HT-29 (cell line): Measurements from ENCODE around the gene EFCAB6. TPM values are rescaled to one million over a fixed set of nuclear protein-coding genes. Genes with fewer than 3 reads are reported as not detected.

Experiments
- DNase-seq: peaks from one replicate; pipeline ENCODE4 v3.0.0-alpha.2; 2015; ENCODE audit warnings: low spot score
- total RNA-seq: library from RNA; depleted of rRNA; stranded (reverse); fragments of >200 nt; shearing (Covaris generic); gene quantifications from 2 replicates; pipeline ENCODE4 v1.2.3, GENCODE V29; 2014

Gene EFCAB6
- total RNA-seq, 1 experiment from 2014 or later, result 0.08 TPM

DNA sequence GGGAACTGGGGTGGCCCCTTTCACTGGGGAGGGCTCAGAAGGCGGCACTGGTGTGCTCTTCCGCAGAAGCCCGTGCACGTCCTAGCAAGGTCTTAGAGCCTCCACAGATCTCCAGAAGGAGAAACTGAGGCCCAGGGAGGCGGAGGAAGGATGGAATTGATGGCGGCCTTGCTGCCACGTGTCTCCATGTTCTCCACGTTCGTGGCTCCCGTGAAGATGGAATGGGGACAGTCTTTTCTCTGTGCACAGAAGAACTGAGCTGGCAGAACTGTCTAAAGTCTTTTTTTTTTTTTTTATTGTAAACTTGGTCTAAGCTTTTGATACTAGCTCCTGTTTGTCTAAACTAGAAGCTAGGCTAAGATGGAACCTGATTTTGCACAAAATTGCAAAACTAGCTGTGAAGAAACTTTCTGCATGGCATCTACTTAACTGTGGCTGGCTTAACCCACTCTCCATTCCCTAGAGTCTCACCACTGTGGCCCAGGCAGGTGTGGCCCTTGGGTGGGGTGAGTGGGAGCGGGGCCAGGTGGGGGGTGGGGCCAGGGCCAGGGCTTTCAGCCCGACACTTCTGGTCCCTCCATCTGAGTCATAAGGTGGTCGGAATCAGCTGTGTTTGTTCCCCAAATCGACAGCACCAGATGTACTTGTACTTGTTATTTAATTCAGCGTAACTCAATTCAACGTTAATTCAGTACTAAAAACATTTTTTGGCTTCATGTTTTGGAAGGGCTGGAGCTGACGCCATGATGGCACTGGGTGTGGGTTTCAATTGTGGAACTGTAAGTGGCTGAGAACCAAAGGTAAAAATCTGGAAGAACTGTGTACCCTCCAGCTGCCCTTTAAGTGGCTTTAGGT is 279.6 kb downstream of the EFCAB6 start:
- DNase-seq, result no peak

DNA sequence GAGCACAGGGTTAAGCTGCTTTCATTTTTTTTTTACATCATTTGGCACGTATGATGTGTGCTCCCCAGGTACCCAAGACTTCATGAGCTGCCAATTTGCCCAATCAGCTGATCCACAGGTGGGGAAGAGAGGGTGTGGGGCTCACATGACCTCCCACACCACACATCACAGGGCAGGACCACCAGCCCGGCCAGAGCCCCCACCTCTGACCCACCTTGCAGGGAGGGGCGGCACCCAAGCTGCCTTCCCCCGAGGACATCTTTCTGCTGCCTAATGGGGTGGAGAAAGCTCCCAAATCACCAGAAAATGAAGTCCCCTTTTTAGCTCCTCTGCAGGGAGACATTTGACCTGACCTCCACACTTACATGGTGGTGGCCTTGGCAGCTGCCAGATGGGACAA is 280.5 kb downstream of the EFCAB6 start:
- DNase-seq, result no peak

DNA sequence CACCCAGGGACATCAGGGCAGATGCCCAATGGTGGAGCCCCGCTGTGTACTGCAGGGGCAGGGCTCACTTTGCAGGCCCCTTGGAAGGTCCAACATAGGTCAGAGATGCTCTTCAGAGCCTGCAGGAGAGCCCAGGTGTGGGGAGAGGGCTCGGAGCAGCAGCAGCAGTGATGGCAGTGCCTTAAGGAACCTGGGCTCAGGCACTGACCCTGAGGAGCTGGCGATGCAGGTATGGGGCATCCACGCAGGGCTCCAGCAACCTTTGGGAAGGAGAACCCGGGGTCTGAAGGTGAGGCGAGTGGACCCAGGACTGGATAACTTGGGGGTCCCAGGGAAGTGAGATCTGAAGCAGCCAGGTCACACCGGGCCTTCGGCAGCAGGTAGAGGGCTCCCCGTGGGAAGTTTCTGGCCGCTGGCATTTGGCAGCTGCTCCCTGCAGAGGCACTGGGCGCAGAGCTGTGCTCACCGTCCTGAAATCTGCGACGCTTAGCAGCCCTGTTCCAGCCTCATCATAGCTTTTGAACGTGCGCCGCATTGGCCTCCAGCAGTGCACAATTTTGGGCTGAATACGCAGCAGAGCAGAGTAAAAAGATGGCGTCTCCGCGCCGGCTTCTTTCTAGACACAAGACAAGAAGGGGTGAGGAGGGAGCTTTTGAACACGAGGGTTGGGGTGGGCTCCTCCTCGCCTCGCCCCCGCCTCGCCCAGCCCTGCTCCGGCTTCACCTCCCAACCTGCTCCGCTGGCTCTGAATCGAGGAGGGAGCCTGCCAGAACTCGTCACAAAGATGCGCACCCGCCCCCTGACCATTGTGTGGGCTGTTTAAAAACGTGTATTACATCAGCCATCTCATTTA is 281.5 kb downstream of the EFCAB6 start:
- no peak for DNase-seq

DNA sequence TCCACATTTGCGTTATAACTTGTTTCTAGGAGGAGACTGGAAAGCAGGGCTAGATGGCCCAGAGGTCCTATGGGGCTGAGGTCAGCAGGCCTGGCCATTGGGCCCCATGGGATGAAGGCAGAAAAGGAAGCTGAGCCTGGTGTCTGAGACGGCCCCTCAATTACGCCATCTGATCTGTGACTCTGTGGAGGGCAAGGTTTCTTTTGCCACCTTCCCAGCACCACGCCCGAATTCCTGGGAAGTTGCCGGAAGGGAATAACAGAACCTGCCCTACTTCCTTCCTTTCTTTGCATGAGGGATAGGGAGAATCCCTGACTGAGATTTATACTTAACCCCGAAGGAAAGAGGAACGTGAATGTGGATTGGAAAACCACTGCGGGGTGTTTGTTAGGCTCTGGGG is 282.2 kb downstream of the EFCAB6 start:
- DNase-seq, result no peak

DNA sequence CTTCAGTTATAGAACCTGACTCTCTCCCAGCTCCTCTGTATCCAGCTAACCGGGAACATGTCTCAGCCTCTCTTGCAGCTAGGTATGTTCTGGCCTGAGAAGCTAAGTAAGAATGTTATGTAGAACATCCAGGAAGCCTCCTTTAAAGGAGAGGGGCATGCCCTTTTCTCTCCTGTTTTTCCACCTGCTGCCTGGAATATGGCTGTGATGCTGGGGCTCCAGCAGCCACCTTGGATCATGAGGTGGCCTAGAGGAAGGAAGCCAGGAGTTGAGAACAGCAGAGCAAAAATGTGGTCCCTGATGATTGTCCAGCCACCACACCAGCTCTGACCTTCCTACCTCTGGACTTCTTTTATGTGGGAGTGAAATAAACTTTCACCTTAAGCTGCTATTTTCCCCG is 282.6 kb downstream of the EFCAB6 start:
- no peak for DNase-seq

DNA sequence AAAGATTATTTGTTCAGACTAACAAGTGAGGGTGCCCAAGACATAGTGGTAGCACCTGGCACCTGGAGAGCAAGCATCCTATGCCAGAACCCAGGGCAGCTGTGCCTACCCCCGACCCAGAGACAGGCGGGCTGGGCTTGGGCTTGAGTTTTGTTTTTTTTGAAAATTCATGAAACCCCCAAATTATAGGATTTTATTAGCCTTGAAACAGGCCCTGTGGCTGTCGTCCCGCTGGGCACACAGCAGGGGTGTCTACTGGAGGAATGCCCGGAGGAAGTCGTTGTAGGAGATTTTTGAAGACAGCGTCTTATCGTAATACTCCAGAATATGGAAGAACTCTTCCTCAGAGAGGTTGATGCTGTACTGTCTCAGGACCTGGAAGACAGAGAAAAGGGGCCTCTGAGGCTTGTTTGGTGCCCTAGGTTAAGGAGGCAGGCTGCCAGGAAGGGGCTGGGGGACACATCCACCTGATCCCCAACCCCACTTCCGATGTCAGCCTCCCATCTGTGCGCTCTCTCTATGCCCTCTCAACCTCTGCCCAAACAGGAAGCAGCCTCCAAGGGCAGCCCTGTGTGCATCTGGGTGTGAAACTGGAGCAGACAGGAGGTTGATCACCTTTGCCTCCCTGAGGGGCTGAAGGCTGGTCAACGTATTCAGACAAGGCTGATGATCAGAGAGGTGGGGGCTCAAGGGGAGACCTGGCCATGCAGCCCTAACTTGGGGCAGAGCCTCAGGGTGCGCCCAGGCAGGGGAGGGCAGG is 283.3 kb downstream of the EFCAB6 start:
- no peak for DNase-seq

DNA sequence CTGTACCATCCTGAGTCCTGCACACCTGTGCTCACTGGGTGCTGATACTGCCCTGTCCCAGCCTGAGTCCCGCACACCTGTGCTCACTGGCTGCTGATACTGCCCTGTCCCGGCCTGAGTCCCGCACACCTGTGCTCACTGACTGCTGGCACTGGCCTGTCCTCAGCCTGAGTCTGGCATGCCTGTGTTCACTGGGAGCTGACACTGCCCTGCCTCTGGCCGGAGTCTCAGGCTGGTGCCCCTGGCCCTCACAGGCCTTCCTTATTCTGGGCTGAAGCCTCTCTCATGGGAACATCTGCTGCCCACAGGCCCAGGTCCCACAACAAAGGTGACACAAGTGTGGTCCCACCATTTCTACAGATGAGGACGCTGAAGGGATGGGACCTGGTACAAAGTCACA is 285.2 kb downstream of the EFCAB6 start:
- DNase-seq, result no peak

DNA sequence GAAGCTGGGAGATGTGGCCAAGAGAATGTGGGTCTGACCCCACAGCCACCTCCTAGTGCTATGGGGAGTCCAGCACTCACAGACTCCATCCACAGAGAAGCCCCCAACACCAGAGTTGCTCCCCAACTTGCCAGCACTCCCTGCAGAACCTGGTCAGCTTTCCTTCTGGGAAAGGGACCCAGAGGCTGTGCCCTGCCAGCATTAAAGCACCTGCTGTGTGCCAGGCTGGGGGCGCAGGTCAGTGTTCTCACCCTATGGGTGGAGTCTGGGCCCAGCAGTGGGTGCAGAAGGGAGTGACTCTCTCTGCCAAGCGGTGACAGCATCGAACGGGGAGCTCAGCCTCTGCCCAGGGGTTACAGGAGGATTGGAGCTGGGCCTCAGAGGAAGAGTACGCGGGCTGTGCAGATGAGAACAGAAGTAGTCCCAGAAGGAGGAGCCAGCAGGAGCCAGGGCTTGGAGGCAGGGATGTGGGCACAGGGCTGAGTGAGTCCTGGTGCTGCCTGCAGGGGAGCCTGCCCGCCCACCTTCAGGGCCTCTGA is 285.9 kb downstream of the EFCAB6 start:
- no peak for DNase-seq

DNA sequence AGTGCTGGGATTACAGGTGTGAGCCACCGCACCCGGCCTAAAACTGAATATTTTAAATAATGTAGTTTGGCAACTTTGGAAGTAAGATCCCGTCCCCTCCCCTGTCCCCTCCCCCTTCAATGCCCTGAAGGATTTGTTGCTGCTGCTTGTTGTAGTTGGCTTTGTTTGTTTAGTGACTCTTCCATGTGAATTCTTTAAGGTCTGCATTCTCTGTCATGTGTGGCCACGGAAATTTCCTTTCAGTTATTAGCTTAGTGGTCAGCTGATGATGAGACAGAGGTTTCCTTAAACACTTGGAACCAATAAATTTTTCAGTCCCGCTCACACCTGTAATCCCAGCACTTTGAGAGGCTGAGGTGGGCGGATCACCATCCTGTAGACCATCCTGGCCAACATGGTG is 290.4 kb downstream of the EFCAB6 start:
- no peak for DNase-seq

DNA sequence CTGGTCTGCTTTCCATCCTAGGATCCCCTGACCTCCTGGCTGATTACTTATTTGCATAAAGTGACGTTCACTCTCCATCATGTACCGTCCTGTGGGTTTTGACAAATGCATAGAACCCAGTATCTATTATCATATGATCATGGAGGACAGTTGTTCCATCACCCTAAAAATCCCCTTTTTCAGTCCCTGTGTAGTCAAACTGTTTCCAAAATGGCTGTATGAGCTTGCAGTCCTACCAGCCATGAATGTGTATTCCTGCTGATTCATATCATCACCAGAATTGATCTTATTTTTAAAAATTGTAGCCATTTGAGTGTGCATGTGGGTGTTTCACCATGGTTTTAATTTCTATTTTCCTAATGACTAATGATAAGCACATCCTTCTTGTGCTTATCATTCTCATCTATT is 291.5 kb downstream of the EFCAB6 start:
- no peak for DNase-seq

DNA sequence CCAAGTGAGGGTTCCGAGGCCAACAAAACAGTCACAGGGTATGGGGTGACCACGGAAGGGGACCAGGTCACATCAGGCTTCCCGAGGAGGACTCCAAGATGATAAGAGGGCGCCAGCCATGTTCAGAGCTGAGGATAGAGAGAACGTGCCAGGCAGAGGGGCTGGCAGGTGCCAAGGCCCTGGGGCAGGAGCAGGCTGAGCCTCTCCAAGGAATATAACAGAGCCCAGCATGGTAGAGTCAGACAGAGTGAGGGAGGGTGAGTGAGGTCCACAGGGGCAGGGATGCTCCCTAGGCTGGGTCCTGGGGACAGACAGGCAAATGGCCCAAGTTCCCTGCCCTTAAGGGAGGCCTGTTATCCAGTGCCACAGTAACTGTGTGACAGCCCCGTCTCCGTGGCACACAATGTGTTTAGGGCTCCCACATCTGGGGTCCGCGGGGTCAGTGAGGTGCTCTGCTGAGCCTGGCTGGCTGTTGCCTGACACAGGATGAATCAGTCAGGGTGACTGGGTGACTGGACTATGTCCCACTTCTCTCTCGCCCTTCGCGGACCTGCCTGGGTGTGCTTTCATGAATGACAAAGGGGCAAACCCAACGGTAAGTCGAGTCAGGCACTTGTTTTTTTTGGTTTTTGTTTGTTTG is 295.0 kb downstream of the EFCAB6 start:
- no peak for DNase-seq

DNA sequence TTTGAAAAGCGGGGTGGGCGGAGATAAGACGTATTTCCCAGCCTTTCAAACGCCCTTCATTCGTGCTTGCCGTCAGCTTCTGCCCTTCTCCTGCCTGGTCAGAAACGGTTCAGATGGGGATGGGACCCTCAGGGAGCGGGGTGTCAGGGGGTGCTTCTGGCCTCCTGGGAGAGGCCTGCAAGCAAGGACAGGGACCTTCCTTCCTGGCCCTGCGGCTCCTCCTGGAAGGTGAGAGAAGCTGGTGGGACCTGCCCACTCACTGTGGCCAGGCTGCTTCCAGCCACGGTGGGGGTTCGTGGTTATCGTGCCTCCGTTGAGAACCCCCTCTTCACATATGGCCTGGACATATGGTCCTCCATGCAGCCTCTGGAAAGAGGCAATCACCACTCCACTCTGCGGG is 295.7 kb downstream of the EFCAB6 start:
- no peak for DNase-seq

DNA sequence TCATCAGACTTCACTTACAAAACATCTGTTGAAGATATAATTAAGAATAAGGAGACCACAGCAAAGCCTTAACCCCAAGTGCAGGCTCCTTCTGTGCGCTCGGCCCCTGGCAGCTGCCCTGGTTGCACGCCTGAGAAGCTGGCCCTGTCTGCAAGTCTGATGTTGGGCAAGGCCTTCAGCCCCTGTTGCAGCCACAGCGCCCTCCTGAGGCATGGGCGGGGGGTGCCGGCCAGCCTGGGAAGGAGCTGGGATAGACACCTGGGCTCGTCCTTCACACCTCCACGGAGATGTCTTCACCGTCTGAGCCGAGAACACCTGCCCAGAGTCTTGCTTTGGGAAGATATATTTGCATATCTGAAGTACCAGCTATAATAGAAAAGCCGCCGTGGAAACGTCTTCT is 296.2 kb downstream of the EFCAB6 start:
- DNase-seq, result no peak

DNA sequence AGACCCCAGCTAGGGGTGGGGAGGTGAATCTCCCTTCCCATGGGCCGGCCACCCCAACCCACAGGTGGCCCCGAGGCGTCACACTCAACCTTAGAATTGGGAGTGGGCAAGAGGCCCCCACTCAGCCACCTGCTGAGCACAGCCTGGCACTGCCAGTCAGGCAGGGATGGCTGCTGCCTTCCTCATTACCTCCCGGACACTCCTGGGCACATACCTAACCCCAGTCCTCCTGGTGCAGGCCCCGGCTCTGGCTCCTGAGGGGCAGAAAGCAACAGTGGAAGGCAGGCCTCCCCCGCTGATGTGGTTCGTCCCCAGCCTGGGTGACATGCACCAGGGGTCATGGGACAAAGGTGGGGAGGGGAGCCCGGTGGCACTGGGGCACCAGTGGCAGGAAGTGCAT is 296.7 kb downstream of the EFCAB6 start:
- no peak for DNase-seq

DNA sequence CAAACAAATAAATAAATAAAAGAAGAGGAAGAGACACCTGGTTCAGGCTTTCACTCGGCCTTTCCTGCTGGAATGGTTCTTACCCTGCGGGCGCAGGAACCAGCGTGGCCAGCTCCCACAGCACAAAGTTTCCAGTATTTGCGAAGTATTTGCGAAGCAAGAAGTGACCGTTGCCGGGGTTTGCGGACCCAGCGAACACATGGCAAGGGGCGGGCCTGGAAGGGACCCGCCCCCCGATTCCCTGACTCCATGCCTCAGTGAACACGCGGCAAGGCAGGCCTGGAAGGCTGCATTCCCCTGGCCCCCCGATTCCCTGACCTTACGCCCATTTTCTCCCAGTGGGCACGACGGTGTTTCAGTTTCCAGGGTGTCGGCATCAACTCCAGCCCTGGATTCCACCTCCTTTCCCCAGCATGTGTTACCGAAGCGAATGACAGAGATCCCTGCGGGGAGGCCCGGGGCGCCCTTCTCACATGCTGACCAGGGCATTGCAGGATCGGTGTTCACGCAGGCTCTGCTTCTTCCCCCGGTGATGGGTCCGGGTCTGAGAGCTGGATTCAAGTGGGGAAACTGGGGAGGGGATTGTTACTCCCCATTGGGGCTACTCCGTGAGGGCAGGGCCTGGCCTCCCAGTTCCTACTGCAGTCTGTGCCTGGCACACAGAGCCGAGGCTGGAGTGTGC is 297.5 kb downstream of the EFCAB6 start:
- DNase-seq, result no peak

DNA sequence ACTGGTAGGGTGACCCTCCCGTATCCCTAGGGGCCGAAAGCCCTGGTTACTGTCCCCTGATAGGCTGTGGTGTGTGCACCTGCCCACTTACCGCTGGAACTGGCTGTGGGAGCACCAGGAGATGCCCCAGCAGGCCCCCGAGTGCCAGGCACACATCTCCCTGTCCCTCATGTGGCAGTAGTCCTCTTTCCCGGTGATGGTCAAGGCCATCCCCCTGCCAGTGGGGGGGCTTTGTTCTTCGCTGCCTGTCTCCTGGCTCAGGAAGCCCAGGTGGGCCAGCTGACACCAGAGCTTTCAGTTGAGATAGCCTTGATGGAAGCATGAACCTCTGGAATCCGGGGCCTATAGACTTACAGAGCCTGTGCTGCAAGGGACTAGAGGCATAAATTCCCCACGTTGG is 299.8 kb downstream of the EFCAB6 start:
- DNase-seq, result no peak

DNA sequence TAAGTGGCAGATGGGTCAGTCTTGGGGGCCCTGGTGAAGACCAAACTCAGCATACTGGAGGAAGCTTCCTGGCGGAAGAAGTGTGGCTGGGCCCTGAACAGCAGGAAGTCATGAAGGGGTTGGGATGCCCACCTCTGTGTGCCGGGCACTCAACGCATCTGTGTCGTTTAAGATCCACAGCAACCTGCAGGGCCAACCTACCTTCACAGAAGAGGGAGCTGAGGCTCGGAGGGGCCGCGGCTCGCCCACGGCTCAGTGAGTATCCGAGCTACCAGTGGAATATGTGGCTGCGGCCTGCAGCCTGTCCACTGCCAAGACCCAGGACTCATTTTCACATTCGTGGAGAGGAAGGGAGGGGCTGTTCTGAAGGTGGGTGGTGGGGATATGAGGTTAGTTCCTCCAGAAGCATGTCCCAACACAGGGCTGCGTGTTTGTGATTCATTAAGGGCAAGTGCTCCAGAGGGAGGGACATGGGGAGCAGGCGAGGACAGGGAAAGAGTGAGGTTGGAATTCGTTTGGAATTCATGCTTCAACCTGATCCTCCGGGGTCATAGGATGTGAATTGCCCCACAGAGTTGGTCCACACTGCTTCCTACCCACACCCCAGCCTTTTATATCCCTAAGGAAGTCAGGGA is 300.7 kb downstream of the EFCAB6 start:
- no peak for DNase-seq

DNA sequence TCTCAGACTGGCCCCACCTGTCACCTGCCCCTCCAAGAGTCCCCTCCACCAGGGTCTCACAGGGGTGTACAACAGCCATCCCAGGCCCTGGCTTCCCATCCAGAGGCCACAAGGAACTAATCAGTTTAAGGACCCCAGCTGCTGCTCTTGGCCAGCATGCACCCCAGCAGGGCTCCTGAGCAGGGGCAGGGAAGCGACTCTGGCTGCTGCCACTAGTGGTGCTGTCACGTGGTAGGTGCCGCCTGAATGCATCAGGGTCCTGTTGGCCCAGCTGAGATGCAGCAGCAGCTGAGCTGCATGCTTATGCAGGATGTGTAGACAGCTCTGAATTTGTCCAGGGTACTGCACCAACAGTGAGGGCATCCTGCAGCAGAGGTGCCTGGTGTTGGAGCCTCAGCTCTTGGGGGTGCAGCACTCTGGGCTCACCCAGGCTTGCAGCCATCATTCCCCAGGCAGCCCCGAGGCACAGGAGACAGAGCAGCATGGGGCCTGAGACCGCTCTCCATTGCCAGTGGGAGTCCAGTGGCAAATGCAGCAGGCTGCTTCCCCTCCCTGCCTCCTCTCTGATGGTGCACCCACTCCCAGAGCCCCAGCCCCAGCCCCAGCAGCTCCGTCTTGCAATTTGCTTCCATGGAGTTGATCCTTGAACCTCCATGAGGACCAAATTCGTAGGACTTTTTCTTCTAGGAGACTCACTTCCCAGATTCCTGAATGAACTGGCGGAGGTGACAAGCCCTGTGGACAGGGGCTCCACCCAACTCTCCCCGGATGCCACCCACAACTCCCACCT is 301.6 kb downstream of the EFCAB6 start:
- DNase-seq, result no peak

DNA sequence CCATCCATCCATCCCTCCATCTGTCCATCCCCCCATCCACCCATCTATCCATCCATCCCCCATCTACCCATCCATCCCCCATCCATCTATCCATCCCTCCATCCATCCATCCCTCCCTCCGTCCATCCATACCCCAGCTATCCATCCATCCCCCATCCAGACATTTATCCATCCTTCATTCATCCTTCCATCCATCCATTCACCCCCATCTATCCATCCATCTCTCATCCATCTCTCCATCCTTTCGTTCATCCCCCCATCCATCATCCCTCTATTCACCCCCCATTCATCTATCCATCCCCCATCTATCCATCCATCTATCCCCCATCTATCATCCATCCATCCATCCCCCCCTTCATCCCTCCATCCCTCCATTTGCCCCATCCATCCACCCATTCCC is 302.8 kb downstream of the EFCAB6 start:
- DNase-seq, result no peak
